IMR-90 (cell line): ENCODE results near the gene HS3ST5. TPM values are rescaled to one million over a fixed set of nuclear protein-coding genes. Genes with fewer than 3 reads are reported as not detected.
"Not testable (repeated sequence)": the region's sequence is repeated elsewhere in the genome, so short reads cannot be mapped to it uniquely, and the experiment has no call there.

Experiments used
- ATAC-seq: fragments of 200-7000 bp; cut with Tn5 transposase; 2 replicates; pipeline ENCODE4 v1.9.1; 2020; ENCODE audit warnings: low read depth, mild to moderate bottlenecking, moderate library complexity
- BruUV-seq: library from RNA; stranded (reverse); fragments of 400-500 nt; replicated peaks from 2 replicates; lab custom pipeline; 2021; lab: Mats Ljungman, UMichigan
- CTCF ChIA-PET: fragments of 300-600 bp; formaldehyde crosslinking; extraction: SDS; loops from one replicate; lab custom pipeline; 2021; ENCODE audit warnings: antibody characterized with exemption; lab: Yijun Ruan, JAX
- POLR2A ChIA-PET: fragments of 300-600 bp; sonication (Branson Sonifier 250); formaldehyde crosslinking; loops from one replicate; lab custom pipeline; 2022; ENCODE audit warnings: antibody characterized with exemption; ENCODE audit not compliant: unreplicated experiment; lab: Charles Lee
- DNase-seq: peaks from one replicate; pipeline ENCODE4 v3.0.0; 2013
- H2AFZ ChIP-seq: replicated peaks from 2 replicates; pipeline ENCODE3; 2013; ENCODE audit warnings: low read length, mild to moderate bottlenecking; ENCODE audit not compliant: poor library complexity
- H2AK5ac ChIP-seq: 2 replicates; pipeline ENCODE4 v1.6.1; 2013; ENCODE audit warnings: low read depth, low read length, inconsistent platforms
- H2AK9ac ChIP-seq: replicated peaks from 2 replicates; pipeline ENCODE3; 2013; ENCODE audit warnings: mild to moderate bottlenecking, low read depth, low read length, moderate library complexity; ENCODE audit not compliant: poor library complexity
- H2BK120ac ChIP-seq: 2 replicates; pipeline ENCODE4 v1.6.1; 2013; ENCODE audit warnings: low read depth, low read length, inconsistent platforms
- H2BK15ac ChIP-seq: 3 replicates; pipeline ENCODE4 v1.6.1; 2013; ENCODE audit warnings: low read depth, low read length, inconsistent platforms
- H2BK20ac ChIP-seq: 2 replicates; pipeline ENCODE4 v1.6.1; 2013; ENCODE audit warnings: low read depth, mild to moderate bottlenecking, inconsistent platforms, low read length, moderate library complexity
- H2BK5ac ChIP-seq: 2 replicates; pipeline ENCODE4 v1.6.1; 2013; ENCODE audit warnings: mild to moderate bottlenecking, low read depth, low read length, inconsistent platforms; ENCODE audit not compliant: poor library complexity, severe bottlenecking
- H3K14ac ChIP-seq: replicated peaks from 2 replicates; pipeline ENCODE4 v1.6.1; 2013; ENCODE audit warnings: low read depth, low read length, inconsistent platforms
- H3K18ac ChIP-seq: 2 replicates; pipeline ENCODE4 v1.6.1; 2013; ENCODE audit warnings: low read depth, low read length, control low read depth
- H3K23ac ChIP-seq: 2 replicates; pipeline ENCODE4 v1.6.1; 2013; ENCODE audit warnings: low read depth, low read length, inconsistent platforms
- H3K27ac ChIP-seq: 2 replicates; pipeline ENCODE4 v1.5.1; 2013; ENCODE audit warnings: mild to moderate bottlenecking, control low read depth, low read length; ENCODE audit not compliant: insufficient read depth
- H3K27me3 ChIP-seq: 2 replicates; pipeline ENCODE4 v1.6.1; 2013; ENCODE audit warnings: low read length; ENCODE audit not compliant: control insufficient read depth, insufficient read depth
- H3K36me3 ChIP-seq: 2 replicates; pipeline ENCODE4 v1.6.1; 2013; ENCODE audit warnings: low read length, mixed read lengths; ENCODE audit not compliant: control insufficient read depth, insufficient read depth
- H3K4ac ChIP-seq: 2 replicates; pipeline ENCODE4 v1.6.1; 2013; ENCODE audit warnings: low read depth, low read length, inconsistent platforms
- H3K4me1 ChIP-seq: 2 replicates; pipeline ENCODE4 v1.6.1; 2013; ENCODE audit warnings: low read length, mixed read lengths; ENCODE audit not compliant: control insufficient read depth, insufficient read depth
- H3K4me2 ChIP-seq: 2 replicates; pipeline ENCODE4 v1.6.1; 2013; ENCODE audit warnings: low read depth, mild to moderate bottlenecking, control low read depth, low read length, moderate library complexity
- H3K4me3 ChIP-seq: 2 replicates; pipeline ENCODE4 v1.5.1; 2013; ENCODE audit warnings: low read depth, mild to moderate bottlenecking, control low read depth, low read length, moderate library complexity; ENCODE audit not compliant: insufficient read depth
- H3K56ac ChIP-seq: 2 replicates; pipeline ENCODE4 v1.6.1; 2013; ENCODE audit warnings: low read length, inconsistent platforms; ENCODE audit not compliant: insufficient read depth; ENCODE audit errors: extremely low read depth
- H3K79me1 ChIP-seq, 2 experiments: 2 replicates each; pipeline ENCODE4 v1.6.1; 2013; ENCODE audit warnings: low read length in 2 of 2, inconsistent platforms in 1 of 2, low read depth in 1 of 2
- H3K9ac ChIP-seq: 2 replicates; pipeline ENCODE4 v1.6.1; 2013; ENCODE audit warnings: low read depth, low read length, control low read depth
- H3K9me1 ChIP-seq: 2 replicates; pipeline ENCODE4 v1.6.1; 2013; ENCODE audit warnings: low read length, inconsistent platforms; ENCODE audit not compliant: insufficient read depth
- H3K9me3 ChIP-seq: 2 replicates; pipeline ENCODE4 v1.6.1; 2013; ENCODE audit warnings: low read length; ENCODE audit not compliant: control insufficient read depth, insufficient read depth
- H4K20me1 ChIP-seq: 2 replicates; pipeline ENCODE4 v1.6.1; 2013; ENCODE audit warnings: low read length, inconsistent platforms; ENCODE audit not compliant: insufficient read depth
- H4K5ac ChIP-seq: 2 replicates; pipeline ENCODE4 v1.6.1; 2013; ENCODE audit warnings: mild to moderate bottlenecking, low read depth, low read length, control low read depth
- H4K8ac ChIP-seq, 2 experiments: 2 replicates each; pipeline ENCODE4 v1.6.1; 2013; ENCODE audit warnings: low read depth in 2 of 2, low read length in 2 of 2, control low read depth in 1 of 2, inconsistent platforms in 1 of 2
- H4K91ac ChIP-seq: 2 replicates; pipeline ENCODE4 v1.6.1; 2013; ENCODE audit warnings: low read depth, low read length, inconsistent platforms; ENCODE audit not compliant: insufficient read depth
- dilution Hi-C: fragments of 300-500 bp; cut with HindIII; formaldehyde crosslinking; loops from one replicate; pipeline ENCODE4 v1.14.3; 2018; ENCODE audit warnings: low sequenced_read_pairs; ENCODE audit not compliant: unreplicated experiment
- in situ Hi-C: fragments of 300-500 bp; cut with MboI; formaldehyde crosslinking; loops from 3 replicates; pipeline ENCODE4 v1.14.3; 2019; ENCODE audit warnings: low sequenced_read_pairs, inconsistent platforms, mixed read lengths
- intact Hi-C: fragments of 100-400 bp; cut with micrococcal nuclease; formaldehyde crosslinking; loops from 2 replicates; pipeline ENCODE4 v1.10.0; 2022
- polyA plus RNA-seq, 3 experiments: library from polyadenylated mRNA; depleted of rRNA; stranded (reverse); fragments of >200 nt; gene quantifications; 2 replicates each; pipeline ENCODE4 v1.2.3, GENCODE V29; 2012; ENCODE audit warnings: low replicate concordance in 1 of 3
- total RNA-seq: library from RNA; depleted of rRNA; stranded (reverse); fragments of >200 nt; gene quantifications from 2 replicates; pipeline ENCODE4 v1.2.3, GENCODE V29; 2012

The HS3ST5 gene
- total and polyA plus RNA-seq, 2 of the 4 experiments (the other 2 are of a cell fraction) = not detected

GRCh38 chr6:114149182-114149581 is 193.6 kb downstream of the HS3ST5 start:
- BruUV-seq = not testable (repeated sequence)

More at GRCh38 chr6:114149182-114149581, 193.6 kb downstream of the HS3ST5 start:
- H2BK5ac ChIP-seq, in situ Hi-C loops, POLR2A ChIA-PET, H2AK9ac ChIP-seq, H2AFZ ChIP-seq, H4K8ac ChIP-seq, H2BK20ac ChIP-seq, dilution Hi-C loops, H2AK5ac ChIP-seq, H3K79me1 ChIP-seq, H3K56ac ChIP-seq, H3K9me3 ChIP-seq, H3K4ac ChIP-seq, H3K9me1 ChIP-seq, DNase-seq, H2BK15ac ChIP-seq, ATAC-seq, H3K18ac ChIP-seq, H3K4me2 ChIP-seq, H3K9ac ChIP-seq, H3K27ac ChIP-seq, H3K4me1 ChIP-seq, H3K23ac ChIP-seq, CTCF ChIA-PET, H4K5ac ChIP-seq, H4K91ac ChIP-seq, H3K27me3 ChIP-seq, H3K4me3 ChIP-seq, H4K20me1 ChIP-seq, H3K14ac ChIP-seq, H2BK120ac ChIP-seq, H3K36me3 ChIP-seq: not testable (repeated sequence)
- intact Hi-C loops = loop anchor here (1.0 kb wide), 1 partner anchor 22 kb away; no protein-coding TSS in a partner anchor
